GM15510 (cell line): ENCODE results near the gene CCDC51.

Experiments used
- POLR2A ChIP-seq: IDR thresholded peaks from 3 replicates; pipeline ENCODE4 v1.6.1; 2011; ENCODE audit warnings: borderline replicate concordance; ENCODE audit not compliant: insufficient read length; ENCODE audit errors: extremely low read depth

The CCDC51 gene, protein sequence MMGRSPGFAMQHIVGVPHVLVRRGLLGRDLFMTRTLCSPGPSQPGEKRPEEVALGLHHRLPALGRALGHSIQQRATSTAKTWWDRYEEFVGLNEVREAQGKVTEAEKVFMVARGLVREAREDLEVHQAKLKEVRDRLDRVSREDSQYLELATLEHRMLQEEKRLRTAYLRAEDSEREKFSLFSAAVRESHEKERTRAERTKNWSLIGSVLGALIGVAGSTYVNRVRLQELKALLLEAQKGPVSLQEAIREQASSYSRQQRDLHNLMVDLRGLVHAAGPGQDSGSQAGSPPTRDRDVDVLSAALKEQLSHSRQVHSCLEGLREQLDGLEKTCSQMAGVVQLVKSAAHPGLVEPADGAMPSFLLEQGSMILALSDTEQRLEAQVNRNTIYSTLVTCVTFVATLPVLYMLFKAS

DNA sequence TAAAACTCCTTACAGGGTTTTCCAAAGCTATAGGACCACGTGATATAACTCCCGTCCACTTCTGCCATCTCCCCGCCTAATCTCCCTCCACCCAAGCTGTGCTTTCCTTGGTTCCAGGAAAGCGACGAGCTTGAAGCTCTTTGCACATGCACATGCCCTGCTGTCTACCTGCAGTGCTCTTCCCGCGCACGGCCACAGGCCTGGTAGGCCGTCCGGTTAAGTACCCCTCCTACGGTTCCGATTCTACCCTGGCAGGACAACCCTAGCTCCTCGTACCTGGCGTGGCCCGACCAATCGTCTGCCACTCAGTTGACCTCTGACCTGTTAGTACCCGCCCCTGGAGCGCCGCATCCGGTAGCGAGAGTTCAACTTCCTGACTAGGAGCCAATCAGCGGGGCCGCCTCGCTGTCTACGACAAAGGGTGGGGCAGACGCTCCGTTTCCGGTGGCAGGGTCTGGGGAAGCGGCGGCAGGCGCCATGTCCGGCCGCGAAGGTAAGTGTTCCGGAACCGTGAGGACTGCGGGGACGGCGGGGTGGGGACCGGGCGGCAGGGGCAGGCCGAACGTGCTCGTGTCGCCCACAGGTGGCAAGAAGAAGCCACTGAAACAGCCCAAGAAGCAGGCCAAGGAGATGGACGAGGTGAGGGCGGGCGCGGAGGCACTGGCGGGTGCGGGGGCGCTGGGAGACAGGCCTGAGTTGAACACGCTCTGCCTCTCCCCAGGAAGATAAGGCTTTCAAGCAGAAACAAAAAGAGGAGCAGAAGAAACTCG lies at the start of gene CCDC51, which contains the start of gene TMA7:
TSS of gene CCDC51 (minus strand) at position 300 of the 770 bp plus-strand sequence. CDS start 4,991 bp downstream, outside the sequence.
TSS of gene TMA7 (plus strand) at position 438 of the 770 bp plus-strand sequence. CDS start at position 478, 40 bp downstream.
- peak; percentile 77 for TF ChIP-seq POLR2A

DNA sequence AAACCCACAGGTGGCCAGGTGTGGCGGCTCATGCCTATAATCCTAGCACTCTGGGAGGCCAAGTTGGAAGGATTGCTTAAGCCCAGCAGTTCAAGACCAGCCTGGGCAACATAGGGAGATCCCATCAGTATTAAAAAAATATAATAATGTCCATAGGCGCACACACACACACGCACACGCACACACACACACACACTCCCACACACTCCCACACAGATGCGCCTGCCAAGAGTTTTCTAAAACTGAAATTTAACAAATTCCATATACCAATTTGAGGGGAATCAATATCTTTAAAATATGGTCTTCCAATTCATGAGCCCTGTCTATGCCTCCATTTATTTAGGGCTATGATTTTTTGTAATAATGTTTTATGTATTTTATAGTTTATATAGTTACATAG lies 47.0 kb upstream of the CCDC51 start:
- TF ChIP-seq POLR2A: no peak

DNA sequence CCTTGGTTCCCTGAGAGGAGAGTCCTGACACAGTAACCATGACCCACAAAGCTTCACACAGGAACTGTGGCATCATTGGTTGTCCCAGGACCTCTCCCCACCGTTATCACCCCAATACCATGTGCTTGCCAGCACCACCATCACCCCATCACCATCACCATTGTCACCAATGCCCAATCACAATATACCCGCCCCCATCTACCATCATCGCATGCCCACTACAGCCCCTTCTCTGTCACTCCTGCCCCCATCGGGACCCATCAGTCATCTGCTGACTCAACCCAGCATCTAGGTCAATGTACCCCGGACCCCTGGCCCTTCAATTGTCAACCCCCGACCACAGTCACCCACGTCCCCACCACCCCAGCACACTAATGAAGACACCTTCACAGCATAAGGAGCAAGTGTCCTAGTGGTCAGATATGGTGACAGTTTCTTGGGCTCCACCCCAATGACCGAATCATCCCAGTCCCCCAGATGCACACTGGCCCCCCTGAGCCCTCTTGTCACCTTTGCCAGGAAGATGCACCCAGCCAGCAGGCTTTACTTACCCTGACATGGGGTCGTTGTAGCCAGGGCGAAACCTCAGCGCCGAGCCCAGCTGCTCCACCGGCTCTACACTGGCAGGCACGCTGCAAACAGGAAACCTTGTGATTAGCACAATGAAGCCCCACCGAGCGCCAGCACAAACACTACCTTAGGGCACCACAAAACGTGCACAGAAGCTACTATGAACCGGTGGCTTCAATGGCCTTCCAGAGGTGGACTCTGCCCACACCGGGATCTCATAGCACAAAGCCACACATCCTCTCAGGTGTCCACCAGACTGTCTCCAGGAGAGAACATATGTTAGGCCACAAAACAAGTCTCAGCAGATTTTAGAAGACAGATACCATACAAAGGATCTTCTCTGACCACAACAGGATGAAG lies 39.0 kb upstream of the CCDC51 start:
- TF ChIP-seq POLR2A: no peak

DNA sequence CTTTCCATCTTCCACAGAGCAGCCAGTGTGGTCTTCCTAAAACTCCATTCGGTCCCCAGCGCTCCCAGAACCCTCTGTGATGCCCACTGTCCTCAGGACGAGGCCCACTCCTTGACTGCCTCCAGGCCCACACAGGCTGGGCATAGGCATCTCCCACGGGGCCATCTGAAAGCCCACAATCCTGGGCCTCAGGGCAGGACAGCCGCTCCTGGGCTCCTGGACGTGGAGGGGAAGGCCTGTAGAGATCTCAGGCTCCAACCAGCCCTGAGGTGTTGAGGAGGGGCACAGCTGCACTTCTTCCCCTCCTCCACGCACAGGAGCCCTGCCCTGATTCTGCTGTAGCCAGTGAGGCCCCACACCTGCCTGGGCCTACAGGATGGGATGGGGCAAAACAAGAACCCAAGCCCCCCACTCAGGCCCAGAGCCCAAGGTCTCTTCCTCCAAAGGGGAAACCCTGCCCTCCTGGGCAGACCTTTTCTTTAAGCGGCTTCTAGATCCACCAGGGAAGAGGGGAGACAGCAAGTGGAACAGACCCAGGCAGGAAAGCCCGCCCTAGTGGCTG lies 38.1 kb upstream of the CCDC51 start:
- no peak for TF ChIP-seq POLR2A

DNA sequence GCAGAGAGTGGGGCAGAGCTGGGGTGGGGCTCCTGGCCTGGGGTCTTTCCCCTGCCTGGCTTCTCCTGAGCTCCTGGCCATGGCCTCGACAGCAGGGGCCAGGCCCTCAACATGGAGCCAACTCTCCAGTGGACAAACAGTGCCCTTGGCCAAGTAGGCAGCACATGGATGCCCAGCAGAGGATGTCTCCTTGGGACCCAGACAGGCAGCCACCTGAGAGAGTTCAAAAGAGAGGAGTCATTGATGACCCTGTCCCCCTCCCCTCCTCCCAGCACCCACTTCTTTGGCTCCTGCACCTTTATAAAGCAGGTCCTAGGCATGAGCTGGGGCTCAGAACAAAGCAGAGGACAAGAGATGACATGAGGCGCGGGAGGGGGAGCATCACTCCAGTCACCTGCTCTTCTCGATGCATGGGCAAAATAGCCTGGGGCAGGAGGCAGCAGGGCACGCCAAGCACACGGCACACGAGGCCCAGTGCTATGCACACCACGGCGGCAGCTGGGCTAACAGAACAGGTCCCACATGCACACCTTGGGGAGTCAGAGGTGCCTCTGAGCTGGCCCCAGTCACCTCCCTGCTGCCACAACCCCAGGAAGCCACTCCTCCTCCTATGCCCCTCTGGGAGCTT lies 36.6 kb upstream of the CCDC51 start:
- no peak for TF ChIP-seq POLR2A

DNA sequence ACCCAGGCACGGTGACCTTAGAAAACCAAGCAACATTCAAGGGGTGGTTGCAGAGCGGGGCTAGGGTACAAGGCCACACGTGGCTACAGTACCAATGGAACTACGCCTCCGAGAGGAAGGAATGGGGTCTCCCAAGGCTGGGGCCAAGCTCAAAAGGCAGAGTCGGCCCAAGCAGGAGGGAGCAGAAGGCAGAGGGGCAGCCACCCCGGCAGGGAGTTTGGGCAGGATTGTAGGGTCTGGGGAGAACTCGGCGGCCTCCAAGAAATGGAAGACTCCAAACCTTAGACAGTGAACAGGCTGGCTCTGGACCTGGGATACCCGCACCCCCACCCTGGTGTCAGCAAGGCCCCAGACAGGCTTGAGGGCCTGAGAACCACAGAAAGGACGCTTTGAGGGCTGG lies 35.3 kb upstream of the CCDC51 start:
- no peak for TF ChIP-seq POLR2A

DNA sequence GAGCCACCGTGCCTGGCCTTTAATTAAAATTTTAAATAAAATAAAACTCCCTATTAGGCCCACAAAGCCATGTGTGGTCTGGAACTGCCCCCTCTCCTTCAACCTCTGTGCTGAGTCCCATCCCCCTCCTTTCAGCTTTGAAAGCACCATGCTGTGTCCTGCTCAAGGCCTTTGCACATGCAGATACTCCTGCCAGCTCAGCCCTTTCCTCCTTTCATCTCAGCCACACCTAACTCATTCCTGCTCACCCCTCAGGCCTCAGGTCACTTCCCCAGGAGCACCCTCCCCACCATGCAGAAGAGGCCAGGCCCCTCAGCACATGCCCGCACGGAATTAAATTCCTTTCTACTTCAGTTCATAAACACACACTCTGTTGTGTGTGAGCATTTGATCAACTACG lies 34.7 kb upstream of the CCDC51 start:
- no peak for TF ChIP-seq POLR2A

DNA sequence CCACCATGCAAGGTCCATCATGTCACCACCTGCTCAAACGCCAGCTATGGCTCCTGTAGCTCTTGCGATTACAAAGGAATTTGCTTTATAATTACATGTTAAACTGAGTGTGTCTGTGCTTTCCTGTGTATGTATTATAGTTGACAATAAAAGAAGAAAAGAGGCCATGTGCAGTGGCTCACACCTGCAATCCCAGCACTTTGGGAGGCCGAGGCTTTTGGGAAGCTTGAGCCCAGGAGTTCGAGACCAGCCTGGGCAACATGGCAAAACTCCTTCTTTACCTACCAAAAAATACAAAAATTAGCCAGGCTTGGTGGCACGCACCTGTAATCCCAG lies 33.7 kb upstream of the CCDC51 start:
- TF ChIP-seq POLR2A: no peak

DNA sequence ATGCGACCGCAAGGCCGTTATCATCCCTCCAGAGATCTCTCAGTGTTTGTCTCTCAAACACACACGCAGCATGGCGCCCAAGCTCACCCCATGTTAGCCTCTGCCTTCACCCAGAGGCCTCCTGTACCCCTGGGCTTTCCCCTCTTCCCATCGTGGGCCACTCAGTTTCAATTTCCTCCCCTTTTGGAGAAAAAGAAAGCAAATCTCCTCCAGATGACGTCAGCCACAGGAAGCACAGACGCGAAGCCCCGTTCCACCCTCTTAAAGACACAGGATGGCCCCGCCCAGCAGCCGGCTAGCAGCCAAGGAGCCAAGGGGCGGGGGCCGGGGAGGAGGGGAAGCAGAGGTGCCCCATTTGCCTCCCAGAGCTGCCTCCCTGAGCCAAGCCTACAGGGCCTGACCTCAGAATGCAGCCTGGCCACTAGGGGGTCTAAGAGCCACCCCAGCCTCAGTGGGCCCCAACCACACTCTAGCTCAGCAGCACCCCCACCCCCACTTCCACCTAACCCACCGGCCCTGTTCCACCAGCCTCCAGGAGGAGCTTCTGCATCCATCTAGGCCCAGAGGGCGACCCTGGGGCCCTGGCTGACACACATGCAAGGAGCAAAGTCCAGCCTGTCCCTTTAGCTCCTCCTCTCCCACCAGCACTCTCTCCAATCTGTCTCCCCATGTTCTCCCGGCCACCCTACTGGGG lies 33.2 kb upstream of the CCDC51 start:
- peak; percentile 79 for TF ChIP-seq POLR2A

DNA sequence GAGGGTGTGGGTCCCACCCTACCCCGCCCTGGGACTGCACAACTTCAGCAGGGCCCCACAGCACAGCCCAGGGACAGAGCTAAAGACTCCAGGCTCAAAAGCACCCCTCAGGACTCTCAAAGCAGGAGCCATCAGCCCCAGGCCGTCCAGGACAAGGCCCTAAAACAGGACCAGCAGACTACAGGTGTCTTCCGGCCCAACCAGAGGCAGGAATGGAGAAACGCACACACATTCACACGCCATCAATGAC lies 32.7 kb upstream of the CCDC51 start:
- TF ChIP-seq POLR2A: no peak

DNA sequence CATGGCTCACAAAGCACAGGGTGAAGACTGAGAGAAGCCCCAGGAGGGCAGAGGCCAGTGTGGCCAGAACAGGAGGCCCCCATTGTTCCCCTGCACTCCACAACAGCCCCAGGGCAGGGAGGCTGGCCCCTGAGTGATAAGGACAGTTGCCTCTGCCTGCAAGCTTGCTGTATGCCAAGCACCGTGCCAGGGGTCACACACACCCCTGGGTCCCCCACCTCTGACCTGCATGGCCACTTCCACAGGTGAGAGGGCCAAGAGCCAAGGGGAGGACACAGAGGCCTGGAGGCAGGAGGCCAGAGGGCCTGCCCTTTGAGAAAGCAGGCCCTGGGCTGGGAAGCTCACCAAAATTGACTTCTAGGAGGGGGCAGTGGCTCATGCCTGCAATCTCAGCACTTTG lies 30.4 kb upstream of the CCDC51 start:
- TF ChIP-seq POLR2A: peak; percentile 25

DNA sequence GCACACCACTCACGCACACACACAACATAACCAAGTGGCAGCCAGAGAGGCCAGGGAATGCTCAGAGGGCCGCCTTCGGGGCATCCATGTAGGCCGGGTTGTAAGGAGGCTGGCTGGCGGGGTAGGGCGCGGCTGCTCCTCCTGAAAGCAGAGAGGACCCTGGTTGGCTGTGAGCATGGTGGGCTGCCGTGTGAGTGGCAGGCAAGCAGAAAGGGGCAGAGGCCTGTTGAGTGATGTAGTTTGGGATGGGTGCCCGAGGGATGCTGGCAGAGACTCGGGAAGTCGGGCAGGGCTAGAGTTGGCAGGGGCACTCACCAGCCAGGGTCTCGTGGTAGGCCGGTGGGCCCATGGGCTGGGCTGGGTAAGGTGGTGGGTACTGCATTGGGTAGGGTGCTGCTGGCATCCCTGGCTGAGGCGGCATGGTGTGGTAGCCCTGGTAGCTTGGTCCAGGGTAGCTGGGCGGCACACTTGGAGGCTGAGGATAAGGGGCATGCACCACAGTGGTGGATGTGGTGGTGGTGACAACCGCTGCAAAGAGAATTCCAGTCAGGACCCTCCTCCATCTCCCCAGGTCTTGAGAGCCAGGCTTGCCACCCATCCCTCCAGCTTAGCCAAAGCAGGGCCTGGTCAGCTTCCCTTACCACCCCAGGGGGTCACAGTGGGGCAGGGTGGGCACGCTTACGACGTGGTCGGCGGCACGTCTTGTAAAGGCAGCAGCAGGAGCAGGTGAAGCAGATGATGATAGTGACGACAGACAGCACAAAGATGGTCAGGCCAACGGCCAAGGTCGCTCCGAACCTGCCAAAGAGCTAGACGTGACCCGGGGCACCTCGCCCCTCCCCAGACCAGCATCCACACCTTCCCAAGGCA lies 29.4 kb upstream of the CCDC51 start:
- TF ChIP-seq POLR2A: no peak

DNA sequence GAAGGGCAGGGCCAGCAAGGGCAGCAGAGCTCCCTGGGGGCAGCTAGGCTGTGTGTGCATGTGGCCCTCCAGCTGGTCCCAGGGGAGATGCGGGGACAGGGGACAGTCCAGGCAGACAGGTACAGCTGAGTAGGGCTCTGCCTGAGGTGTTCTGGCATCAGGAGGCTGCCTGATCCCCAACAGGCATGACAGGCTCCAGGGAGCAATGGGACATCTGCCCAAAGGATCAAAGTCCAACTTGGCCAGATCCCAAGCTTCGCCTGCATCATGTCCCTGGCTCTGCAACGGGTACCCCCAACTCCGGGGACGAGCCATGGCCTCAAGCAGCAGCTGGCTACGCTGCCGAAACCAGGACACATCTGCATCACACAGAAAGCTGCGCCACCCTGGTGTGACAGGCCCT lies 28.4 kb upstream of the CCDC51 start:
- no peak for TF ChIP-seq POLR2A
